ENCODE measurements around the gene ARHGAP26.
A peak's percentile ranks its signal among the peaks of the same experiment; 100 is the strongest.

ARHGAP26 gene

DNA sequence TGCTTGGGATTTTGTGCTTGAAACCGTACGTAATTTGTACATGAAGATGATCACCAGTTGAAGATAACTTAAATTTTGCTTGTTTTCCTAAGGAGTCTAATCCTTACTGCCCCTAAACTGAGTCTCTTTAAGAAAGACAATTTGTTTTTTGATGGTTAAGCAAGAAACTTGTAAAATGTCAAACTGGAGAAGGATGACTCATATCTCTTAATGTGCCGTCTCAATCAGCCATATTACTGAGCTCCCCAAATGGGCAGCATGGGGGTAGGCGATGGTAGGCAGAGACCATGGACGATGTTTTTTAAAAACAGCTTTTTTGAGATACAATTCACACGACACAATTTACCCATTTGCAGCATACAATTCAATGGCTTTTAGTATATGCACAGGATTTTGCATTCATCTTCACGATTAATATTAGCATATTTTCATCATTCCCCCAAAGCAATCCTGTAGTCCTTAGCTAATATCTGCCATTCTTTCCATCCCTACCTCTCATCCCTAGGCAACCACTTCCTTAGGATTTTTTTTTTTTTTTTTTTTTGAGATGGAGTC, 14.3 kb downstream of the ARHGAP26 start:
- no peak for DNase-seq

- no peak for DNase-seq
Observed at GRCh38 chr5:142785206-142785605, 15.0 kb downstream of the ARHGAP26 start.

DNA sequence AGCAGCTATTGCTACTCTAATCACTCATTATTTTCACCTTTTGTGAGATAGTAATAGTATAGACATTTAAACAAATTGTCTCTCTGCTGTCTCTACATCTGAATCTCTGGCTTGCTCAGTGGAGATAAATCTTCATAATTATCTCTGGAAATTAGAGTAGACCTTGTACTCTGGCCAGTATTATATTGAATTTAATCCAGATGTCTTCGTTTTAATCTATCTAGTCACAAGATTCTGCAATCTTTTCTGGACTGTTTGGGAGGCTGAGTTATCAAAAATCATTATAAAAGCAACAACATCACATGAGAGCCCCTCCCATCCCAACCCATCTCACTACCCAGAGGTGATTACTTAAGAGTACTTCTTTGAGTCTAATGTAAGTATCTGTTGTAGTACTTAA, 19.0 kb downstream of the ARHGAP26 start:
- no peak for DNase-seq

GRCh38 chr5:142792012-142792864, 22.1 kb downstream of the ARHGAP26 start:
- DNase-seq = no peak

- no peak for DNase-seq
Observed at GRCh38 chr5:142792865-142793232, 22.7 kb downstream of the ARHGAP26 start.

GRCh38 chr5:142794537-142794936, 24.4 kb downstream of the ARHGAP26 start:
- no peak for DNase-seq

DNA sequence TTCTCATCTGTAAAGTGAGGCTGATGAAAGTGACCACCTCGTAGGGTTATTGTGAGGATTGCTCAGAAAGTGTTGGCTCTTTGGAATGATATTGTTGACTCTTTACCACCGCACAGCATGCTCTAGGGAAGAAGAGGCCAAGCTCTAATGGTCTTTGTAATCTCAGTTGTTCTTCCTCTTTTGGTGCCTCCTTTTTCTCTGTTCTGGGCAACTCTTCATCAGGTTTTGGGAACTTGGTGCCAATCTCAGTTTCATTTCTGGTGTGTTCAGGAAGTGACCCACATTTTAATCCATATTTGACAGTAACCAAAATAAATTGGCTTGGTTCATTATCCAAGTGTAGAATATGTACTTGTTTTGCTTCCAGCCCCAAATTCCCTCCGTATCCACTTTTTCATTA, 25.1 kb downstream of the ARHGAP26 start:
- DNase-seq = no peak

GRCh38 chr5:142796492-142797109, 26.4 kb downstream of the ARHGAP26 start:
- DNase-seq = no peak

- DNase-seq = no peak
Observed at GRCh38 chr5:142797420-142797819, 27.2 kb downstream of the ARHGAP26 start.

- DNase-seq = peak; percentile 21
Observed at GRCh38 chr5:142798099-142798770, 28.1 kb downstream of the ARHGAP26 start.

GRCh38 chr5:142800776-142801494, 30.8 kb downstream of the ARHGAP26 start:
- peak; percentile 66 for DNase-seq

DNA sequence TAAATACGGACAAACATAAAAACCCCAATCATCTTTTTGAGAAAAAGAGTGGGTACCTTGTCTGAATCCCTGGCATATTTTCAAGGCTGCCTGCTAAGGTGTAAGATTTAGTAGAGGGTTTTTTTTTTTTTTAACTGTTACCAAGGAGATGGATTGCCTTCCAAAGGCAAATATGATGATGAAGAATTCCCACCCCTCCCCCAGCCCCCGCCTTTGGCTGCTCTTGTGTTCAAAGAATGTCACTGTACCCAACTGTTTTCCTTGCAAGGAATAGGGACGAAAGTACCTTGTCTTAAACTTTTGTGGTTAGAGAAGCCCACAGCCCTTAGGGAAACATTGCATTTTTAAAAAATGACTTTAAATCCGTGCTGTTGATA, 31.3 kb downstream of the ARHGAP26 start:
- no peak for DNase-seq

GRCh38 chr5:142803428-142804125, 33.4 kb downstream of the ARHGAP26 start:
- DNase-seq = no peak

DNA sequence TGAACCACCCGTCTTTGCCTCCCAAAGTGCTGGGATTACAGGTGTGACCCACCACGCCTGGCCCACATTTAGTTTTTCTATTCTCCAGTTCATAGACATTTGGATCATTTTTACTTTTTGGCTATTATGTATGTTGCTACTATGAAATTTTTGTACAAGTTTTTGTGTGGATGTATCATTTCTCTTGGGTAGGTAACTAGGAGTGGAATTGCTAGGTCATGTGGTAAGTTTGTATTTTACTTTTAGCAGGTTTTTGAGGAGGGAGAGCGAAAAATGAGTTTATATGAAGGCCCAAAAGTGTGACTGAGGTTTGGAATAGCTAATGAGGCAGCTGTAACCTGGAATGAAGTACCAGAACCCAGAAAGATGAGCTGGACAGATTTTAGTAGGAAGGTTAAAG, 35.2 kb downstream of the ARHGAP26 start:
- no peak for DNase-seq

DNA sequence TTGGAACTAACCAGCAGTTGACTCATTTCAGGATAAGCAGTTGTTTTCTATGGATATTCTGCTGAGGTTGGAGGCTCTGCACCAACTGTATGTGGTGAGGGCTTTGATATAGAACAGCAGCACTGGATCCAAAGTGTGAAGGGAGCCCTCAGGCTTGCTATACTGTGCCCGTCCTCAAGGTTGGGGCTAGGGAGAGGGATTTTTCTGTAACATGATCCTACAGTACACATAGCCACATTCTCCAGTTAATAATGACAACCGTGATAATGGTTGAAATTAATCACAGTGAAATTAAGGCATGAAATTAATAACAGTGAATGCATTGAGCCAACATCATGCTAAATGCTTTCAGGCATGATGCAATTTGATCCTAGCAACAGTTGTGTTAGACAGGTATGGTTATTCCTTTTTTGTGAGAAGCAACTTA, 36.7 kb downstream of the ARHGAP26 start:
- no peak for DNase-seq

DNA sequence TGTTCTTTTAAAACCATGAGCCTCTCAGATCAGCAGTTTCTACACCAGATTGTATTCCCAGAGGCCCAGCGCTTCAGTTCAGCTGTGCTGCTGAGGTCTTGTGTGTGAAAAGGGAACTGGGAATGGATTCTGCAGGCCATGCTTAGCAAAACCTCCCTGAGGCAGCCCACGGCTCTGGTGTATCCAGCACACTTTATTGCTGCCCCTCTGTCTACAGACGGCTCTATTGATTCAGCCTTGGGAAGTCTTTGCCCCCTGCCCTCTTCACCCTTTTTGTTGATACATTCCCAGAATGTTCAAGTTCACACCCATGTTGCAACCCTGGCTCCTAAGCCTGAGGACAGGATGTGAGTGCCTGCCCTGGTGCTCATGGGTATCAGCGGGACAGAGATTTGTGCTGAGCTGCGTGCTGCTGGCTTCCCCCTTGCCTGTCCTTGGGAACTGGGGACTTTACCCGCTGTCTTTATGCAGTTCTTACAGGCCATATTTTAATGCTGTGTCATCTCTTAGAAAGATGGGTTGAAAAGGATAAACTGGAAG, 37.3 kb downstream of the ARHGAP26 start:
- DNase-seq = no peak

DNA sequence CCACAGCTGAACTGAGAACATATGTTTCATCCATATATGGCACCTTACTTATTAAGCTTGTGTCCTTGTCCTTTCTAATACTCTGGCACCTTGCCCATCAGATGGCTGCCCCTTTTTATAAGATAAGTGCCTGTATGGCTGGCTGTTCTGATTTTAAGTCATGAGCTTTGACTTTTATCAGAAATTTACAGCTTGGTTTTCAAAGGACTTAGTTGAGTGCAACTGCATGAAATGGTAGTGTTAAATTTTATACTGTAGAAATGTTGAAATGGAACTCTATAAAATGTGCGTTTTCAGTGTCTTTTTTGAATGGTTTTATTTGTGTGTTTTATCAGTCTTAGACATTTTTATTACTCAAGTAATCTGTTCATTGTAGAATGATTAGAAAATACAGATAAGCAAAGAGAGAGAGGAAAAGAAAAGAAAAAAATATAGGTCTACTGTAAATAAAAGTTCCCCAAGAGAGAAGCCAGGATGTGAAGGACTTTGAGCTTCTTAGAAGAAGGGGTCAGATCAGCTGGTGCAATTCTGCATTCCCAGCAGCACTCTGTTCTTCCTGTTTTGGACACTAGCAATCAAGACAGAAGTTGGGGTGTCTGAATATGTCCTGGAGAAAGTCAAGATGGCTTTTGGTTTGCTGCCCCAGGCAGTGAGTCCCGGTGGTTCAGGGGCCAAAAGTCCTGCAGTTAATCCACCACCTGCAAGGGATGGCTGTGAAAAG, 38.9 kb downstream of the ARHGAP26 start:
- DNase-seq = no peak

- no peak for DNase-seq
Observed at GRCh38 chr5:142810081-142810480, 39.9 kb downstream of the ARHGAP26 start.

GRCh38 chr5:142810743-142811290, 40.6 kb downstream of the ARHGAP26 start:
- DNase-seq = no peak

DNA sequence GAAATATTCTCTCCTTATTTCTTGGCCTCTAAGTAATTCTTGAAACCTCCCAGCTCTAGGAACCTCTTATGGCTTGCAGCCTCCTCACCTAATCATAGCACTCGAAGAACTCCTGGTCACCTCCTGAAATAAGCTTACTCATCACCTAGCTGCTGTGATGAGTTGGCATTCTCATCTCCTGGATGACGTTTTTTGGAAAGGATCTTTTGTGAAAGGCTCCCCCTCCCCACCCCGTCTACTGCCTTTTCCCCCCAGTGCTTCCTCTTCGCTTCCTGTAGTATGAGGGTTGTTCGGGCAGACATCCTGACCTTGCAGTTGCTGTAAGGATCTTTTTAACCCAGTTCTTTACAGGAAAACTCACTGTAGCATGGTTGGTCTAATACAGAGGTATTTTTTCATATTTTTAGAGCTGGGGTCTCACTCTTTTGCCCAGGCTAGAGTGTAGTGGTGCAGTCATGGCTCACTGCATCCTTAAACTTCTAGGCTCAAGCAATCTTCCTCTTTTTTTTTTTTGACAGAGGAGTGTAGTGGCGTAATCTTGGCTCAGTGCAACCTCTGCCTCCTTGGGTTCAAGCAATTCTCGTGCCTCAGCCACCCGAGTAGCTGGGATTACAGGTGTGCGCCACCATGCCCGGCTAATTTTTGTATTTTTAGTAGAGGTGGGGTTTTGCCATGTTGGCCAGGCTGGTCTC, 41.8 kb downstream of the ARHGAP26 start:
- DNase-seq = no peak
